Stimulated activated CD8-positive, alpha-beta memory T cell treated with anti-CD3 and anti-CD28 coated beads, Interleukin-15, amount 100 ng/mL, for 48 hours (primary cell): ENCODE data around the gene CEL.
"Not testable (repeated sequence)": the region's sequence is repeated elsewhere in the genome, so short reads cannot be mapped to it uniquely, and the experiment has no call there.

ENCODE experiments used
- DNase-seq, 2 donors: peaks; one replicate each; pipeline ENCODE4 v3.0.0-alpha.2; 2020; ENCODE audit warnings: low read depth in 2 of 2

The CEL gene

GRCh38 chr9:133046900-133047295 is 14.9 kb upstream of the CEL start:
- no peak for DNase-seq

GRCh38 chr9:133048595-133048994 is 13.2 kb upstream of the CEL start:
- DNase-seq: no peak

- no peak for DNase-seq
These were observed 12.7 kb upstream of the CEL start for GRCh38 chr9:133049043-133049442.

- DNase-seq: no peak
These were observed 11.6 kb upstream of the CEL start for GRCh38 chr9:133050142-133050541.

- DNase-seq: no peak
These were observed 11.0 kb upstream of the CEL start for GRCh38 chr9:133050781-133051180.

GRCh38 chr9:133051281-133051900 is 10.4 kb upstream of the CEL start:
- DNase-seq: no peak

- no peak for DNase-seq
These were observed 9.7 kb upstream of the CEL start for GRCh38 chr9:133051966-133052539.

GRCh38 chr9:133054194-133054890 is 7.4 kb upstream of the CEL start:
- no peak for DNase-seq

- DNase-seq: no peak
These were observed 6.8 kb upstream of the CEL start for GRCh38 chr9:133054966-133055365.

GRCh38 chr9:133055788-133056420 is 5.9 kb upstream of the CEL start:
- DNase-seq: no peak

- DNase-seq: no peak
These were observed 5.2 kb upstream of the CEL start for GRCh38 chr9:133056533-133056932.

GRCh38 chr9:133057006-133057405 is 4.8 kb upstream of the CEL start:
- DNase-seq: no peak

- DNase-seq: no peak
These were observed 4.2 kb upstream of the CEL start for GRCh38 chr9:133057553-133057952.

- DNase-seq: no peak
These were observed 3.7 kb upstream of the CEL start for GRCh38 chr9:133058071-133058470.

GRCh38 chr9:133058550-133059320 is 3.0 kb upstream of the CEL start:
- DNase-seq: no peak

GRCh38 chr9:133059623-133060022 is 2.2 kb upstream of the CEL start:
- DNase-seq: no peak

- DNase-seq: no peak
These were observed 1.4 kb upstream of the CEL start for GRCh38 chr9:133060417-133060841.

- not testable (repeated sequence) for DNase-seq
These were observed 590 bp upstream of the CEL start for GRCh38 chr9:133061019-133061763.

GRCh38 chr9:133062569-133062968 is 788 bp downstream of the CEL start:
- DNase-seq: not testable (repeated sequence)

- no peak for DNase-seq
These were observed 1.3 kb downstream of the CEL start for GRCh38 chr9:133063159-133063499.

- no peak for DNase-seq
These were observed 1.9 kb downstream of the CEL start for GRCh38 chr9:133063500-133064231.
